Activated naive CD4-positive, alpha-beta T cell treated with anti-CD3 and anti-CD28 coated beads, Interleukin-2, amount 10 ng/mL, durations not matched to agents 7 days and 5 days (primary cell): ENCODE results near the gene ATAT1.

Source experiments
- CTCF ChIA-PET: fragments of 350-600 bp; sonication (Branson Sonifier 250); formaldehyde crosslinking; loops from one replicate; lab custom pipeline; 2021; ENCODE audit warnings: antibody characterized with exemption; lab: Charles Lee
- DNase-seq: peaks from one replicate; pipeline ENCODE4 v3.0.0-alpha.2; 2020
- H3K27ac Mint-ChIP-seq: one replicate; pipeline ENCODE4 v1.8.0; 2021; ENCODE audit warnings: mild to moderate bottlenecking, moderate library complexity, mixed read lengths
- H3K27me3 Mint-ChIP-seq: one replicate; pipeline ENCODE4 v1.8.0; 2021; ENCODE audit warnings: mild to moderate bottlenecking, mixed read lengths
- H3K36me3 Mint-ChIP-seq: one replicate; pipeline ENCODE4 v1.8.0; 2021; ENCODE audit warnings: mixed read lengths
- H3K4me1 Mint-ChIP-seq: one replicate; pipeline ENCODE4 v1.8.0; 2021; ENCODE audit warnings: mixed read lengths
- H3K4me3 Mint-ChIP-seq: one replicate; pipeline ENCODE4 v1.8.0; 2021; ENCODE audit warnings: mild to moderate bottlenecking, moderate library complexity, mixed read lengths
- H3K9me3 Mint-ChIP-seq: one replicate; pipeline ENCODE4 v1.8.0; 2021; ENCODE audit warnings: mixed read lengths

ATAT1 gene

DNA sequence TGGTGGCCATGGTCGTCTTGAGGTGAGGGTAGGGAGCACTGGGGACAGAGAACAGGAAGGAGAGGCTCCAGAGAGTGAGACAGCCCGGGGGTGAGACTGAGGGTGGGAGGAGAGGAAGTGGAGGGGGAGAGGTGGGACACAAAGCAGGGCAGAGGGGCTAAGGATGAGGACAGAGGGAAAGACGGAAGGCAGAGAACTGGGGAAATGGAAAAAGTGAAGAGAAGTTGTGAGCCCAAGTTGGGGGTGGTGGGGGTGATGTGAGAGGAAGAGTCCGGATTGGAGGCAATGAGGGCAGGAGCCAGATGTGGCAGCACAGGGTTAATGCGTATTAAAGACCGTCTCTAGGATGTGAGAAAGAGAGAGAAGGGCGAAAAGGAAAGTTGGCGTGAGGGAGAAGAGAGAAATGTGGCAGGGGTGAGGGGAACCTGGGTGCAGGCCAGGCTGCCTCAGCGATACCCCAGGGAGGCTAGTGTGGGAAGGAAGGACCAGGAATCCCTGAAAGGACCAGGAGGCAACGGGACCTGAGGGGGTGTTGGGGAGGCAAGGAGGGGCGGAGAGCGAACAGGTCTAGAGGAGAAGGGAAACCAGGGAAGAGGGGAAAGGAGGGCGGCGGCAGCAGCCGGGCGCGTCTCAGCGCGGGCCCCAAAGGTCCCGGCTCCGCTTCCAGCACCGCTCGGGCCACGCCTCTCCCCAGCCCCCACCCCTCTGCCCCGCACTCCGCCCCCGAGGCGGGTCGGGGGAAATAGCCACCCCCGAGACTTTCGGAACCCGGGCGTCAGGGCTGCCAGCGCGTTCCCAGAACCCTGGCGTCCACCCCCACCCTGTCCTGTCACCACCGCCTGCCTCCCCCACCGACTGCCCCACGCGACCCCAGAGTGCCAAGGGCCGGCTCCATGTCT is 59.6 kb downstream of the ATAT1 start, which contains the start of gene PPP1R18:
PPP1R18 (minus strand) TSS at position 637 of the 899 bp plus-strand sequence; CDS start at position 10, 627 bp downstream.
- Mint-ChIP-seq H3K4me3 (peak within 1 kb of the TSS; percentile 99), H3K9me3 (no peaks in the 10 kb centered on the region), H3K27me3 (no peaks in the 10 kb centered on the region), H3K27ac (peak within 1 kb of the TSS; percentile 90), H3K4me1 (peaks cover 37% of the 10 kb centered on the region), H3K36me3 (peaks cover 59% of the 10 kb centered on the region)
- peak; percentile 91 for DNase-seq
- CTCF ChIA-PET = interaction anchor here (1.8 to 13.1 kb wide), 3 partner anchors 35 to 71 kb away, joined by 6 to 285 read pairs (median 8); partner anchors contain the start of genes MDC1 and TUBB

DNA sequence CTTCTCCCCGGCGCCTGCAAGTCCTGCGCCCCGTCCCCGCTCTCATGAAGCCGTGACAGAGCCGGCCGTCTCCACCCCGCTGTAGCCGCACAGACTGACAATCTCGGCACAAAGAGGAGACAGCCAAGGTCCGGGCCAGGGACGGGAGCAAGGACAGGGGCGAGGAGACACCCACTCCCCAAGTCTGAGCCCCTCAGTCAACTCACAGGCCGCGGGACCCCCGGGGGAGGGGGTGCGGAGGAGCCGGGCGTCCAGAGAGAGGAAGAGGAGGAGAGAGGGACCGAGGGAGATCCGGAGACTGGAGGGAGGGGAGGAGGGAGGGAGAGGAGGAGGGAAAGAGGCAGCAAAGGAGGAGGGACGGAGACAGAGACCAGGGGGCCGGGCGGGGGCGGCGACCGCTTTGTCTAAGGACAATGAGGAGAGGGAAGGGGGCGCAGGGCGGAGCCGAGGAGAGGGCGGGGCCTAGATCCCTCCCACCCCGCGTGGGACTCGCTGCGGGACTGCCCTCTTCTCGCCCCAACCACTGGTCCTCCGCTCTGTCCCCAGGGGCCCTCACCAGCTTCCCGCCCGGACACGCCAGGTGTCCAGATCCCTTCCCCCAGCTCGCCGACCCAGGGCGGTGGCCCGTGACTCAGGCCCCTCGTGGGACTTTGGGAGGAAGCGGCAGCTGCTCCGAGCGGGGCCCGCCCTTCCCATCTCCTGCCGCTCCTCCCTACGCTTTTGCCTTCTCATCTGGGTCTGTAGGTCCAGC is 60.4 kb downstream of the ATAT1 start:
- CTCF ChIA-PET = interaction anchor here (0.9 to 2.8 kb wide), 3 partner anchors 8 to 33 kb away, joined by 4 to 11 read pairs (median 8); partner anchors contain the start of gene TUBB
- Mint-ChIP-seq H3K27ac (peak overlapping the region; percentile 90), H3K4me3 (peak overlapping the region; percentile 99), H3K36me3 (peaks cover 51% of the 10 kb centered on the region), H3K9me3 (no peaks in the 10 kb centered on the region), H3K27me3 (no peaks in the 10 kb centered on the region), H3K4me1 (peaks cover 43% of the 10 kb centered on the region)
- peak; percentile 93 for DNase-seq

DNA sequence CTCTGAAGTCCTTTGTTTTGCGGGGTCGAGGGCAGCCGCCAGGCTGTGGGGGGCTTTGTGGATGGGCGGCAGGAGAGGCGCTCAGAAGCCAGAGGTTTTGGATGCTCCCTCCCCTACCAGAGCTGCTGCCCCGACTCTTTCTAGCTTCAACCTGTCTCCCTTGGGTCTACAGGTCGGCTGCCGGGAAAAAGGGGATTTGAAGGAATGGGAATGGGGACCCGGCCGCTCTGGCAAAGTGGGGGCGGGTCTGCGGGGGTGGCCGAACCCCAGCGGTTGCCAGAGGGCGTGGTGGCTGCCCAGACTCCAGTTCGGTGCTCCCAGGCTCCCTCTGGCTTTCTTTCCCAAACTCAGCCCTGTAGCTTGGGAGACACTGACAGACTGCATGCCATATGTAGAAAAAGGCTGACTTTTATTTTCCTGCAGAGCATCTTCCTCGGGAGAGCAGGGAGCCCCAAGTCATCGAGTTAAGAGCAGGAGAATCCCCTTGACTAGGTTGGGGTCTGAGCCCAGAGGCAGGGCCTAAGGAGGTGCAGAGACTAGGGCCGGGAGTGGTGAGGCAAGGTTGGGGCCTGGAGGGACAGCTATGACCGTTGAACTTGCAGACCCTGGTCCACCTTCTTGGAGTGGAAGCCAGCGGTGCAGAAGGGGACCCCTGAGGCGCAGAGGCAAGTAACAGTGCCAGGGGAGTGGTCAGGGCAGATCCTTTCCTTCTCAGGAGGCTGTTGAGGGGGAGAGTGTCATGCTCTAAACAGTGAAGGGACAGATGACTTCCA is 61.2 kb downstream of the ATAT1 start:
- peaks cover 45% of the 10 kb centered on the region for H3K4me1 Mint-ChIP-seq
- DNase-seq = no peak
- CTCF ChIA-PET = interaction anchor here (0.9 to 2.8 kb wide), 5 partner anchors 9 to 35 kb away, joined by 4 to 11 read pairs (median 8); partner anchors contain the start of genes DHX16 and TUBB

DNA sequence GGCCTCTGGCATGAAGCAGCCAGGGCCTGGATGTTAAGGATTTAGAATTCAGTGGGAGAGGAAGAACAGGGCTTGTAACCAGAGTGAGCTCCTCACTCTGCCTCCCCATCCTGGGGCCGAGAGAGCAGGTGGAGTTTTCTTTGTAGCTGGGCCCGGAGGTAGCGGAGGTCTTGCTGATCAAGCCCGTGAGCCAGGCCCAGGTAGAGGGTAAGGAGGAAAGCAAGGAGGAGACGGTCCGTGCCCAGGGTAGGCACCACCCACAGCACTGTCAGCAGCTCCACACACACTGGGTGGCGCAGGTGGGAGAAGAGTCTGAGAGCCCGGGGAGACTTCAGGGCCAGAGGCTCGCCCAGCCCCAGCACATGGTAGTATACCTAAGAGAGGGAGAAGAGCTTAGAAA is 61.9 kb downstream of the ATAT1 start:
- Mint-ChIP-seq H3K9me3 (no peaks in the 10 kb centered on the region), H3K27ac (peak overlapping the region; percentile 90)

More for the DNA sequence above, 61.2 kb downstream of the ATAT1 start:
- Mint-ChIP-seq H3K9me3 (no peaks in the 10 kb centered on the region), H3K27me3 (no peaks in the 10 kb centered on the region), H3K36me3 (peaks cover 45% of the 10 kb centered on the region), H3K27ac (peak overlapping the region; percentile 90), H3K4me3 (peak overlapping the region; percentile 99)

DNA sequence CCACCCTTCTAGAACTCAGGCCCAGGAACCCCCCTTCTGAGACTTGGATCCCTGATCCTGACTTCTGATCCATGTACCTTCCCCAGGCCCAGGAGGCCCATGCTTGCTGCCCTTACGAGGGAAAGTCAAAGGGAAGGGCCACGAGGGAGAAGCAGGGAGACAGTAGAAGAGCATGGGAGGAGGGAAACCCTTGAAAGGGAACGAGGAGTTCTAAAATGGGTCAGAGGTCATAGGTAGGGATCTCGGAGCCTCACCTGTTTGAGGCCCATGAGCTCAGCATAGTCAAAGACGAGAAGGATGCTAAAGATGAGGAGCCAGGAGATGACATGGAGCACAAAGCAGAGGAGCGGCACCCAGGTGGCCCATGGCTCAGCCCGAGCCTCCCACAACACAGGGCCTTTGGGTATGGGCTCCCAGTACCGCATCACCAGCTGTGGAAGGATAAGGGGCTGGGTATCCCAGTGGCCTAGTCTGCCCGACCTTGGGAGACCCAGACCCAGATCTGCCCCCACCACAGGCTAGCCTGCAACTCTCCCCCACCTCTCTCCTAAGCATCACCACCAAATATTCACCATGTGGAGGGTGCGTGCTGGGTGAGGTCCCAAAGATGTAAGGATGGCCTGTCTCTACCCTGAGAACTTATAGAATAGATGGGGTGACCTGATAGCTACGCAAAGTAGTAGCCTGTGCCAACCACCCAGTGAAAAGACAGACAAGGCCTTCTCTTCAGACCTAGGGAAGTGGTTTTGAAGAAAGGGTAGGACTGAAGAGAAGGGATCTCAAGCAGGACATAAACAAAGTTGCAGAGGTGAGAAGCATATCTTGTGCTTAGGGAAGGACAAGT is 62.6 kb downstream of the ATAT1 start:
- H3K36me3 Mint-ChIP-seq = peaks cover 31% of the 10 kb centered on the region
- H3K27ac Mint-ChIP-seq = peak overlapping the region; percentile 90
- CTCF ChIA-PET = interaction anchor here (0.6 to 2.8 kb wide), 7 partner anchors 8 to 42 kb away, joined by 3 to 11 read pairs (median 5); partner anchors contain the start of genes DHX16 and TUBB
- H3K4me1 Mint-ChIP-seq = peaks cover 45% of the 10 kb centered on the region
- no peaks in the 10 kb centered on the region for H3K9me3 Mint-ChIP-seq
- peak overlapping the region; percentile 99 for H3K4me3 Mint-ChIP-seq
- DNase-seq = no peak
- no peaks in the 10 kb centered on the region for H3K27me3 Mint-ChIP-seq

More for the DNA sequence above, 61.9 kb downstream of the ATAT1 start:
- H3K4me1 Mint-ChIP-seq = peaks cover 45% of the 10 kb centered on the region
- CTCF ChIA-PET = interaction anchor here (0.6 to 2.8 kb wide), 6 partner anchors 8 to 38 kb away, joined by 3 to 11 read pairs (median 6); partner anchors contain the start of genes DHX16 and TUBB
- no peak for DNase-seq
- no peaks in the 10 kb centered on the region for H3K27me3 Mint-ChIP-seq
- peaks cover 37% of the 10 kb centered on the region for H3K36me3 Mint-ChIP-seq
- peak overlapping the region; percentile 99 for H3K4me3 Mint-ChIP-seq

DNA sequence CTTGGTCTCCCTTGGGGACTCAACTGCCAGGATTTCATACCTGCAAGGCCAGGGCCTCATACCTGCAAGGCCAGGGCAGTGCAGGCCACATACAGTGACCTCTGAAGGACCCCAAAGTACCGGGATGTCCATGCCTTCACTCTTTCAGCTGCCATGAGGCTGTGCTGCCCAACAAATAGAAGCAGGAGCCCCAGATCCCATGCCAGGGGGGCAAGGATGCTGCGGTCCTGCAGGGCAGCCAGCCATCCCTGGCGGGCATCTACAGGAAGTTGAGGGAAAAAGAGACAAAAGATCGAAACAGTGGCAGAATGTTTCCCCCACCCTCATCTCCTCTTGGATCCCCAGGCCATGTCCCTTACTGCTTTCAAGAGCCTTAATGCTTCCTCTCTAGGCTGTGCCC is 63.3 kb downstream of the ATAT1 start:
- H3K9me3 Mint-ChIP-seq = no peaks in the 10 kb centered on the region
- peak overlapping the region; percentile 99 for H3K4me3 Mint-ChIP-seq
- peaks cover 45% of the 10 kb centered on the region for H3K4me1 Mint-ChIP-seq
- H3K27me3 Mint-ChIP-seq = no peaks in the 10 kb centered on the region
- no peak for DNase-seq
- H3K27ac Mint-ChIP-seq = peak overlapping the region; percentile 85
- CTCF ChIA-PET = interaction anchor here (1.0 to 1.9 kb wide), 3 partner anchors 11 to 41 kb away, joined by 4 to 8 read pairs (median 5); no protein-coding TSS in a partner anchor
- H3K36me3 Mint-ChIP-seq = peaks cover 26% of the 10 kb centered on the region

DNA sequence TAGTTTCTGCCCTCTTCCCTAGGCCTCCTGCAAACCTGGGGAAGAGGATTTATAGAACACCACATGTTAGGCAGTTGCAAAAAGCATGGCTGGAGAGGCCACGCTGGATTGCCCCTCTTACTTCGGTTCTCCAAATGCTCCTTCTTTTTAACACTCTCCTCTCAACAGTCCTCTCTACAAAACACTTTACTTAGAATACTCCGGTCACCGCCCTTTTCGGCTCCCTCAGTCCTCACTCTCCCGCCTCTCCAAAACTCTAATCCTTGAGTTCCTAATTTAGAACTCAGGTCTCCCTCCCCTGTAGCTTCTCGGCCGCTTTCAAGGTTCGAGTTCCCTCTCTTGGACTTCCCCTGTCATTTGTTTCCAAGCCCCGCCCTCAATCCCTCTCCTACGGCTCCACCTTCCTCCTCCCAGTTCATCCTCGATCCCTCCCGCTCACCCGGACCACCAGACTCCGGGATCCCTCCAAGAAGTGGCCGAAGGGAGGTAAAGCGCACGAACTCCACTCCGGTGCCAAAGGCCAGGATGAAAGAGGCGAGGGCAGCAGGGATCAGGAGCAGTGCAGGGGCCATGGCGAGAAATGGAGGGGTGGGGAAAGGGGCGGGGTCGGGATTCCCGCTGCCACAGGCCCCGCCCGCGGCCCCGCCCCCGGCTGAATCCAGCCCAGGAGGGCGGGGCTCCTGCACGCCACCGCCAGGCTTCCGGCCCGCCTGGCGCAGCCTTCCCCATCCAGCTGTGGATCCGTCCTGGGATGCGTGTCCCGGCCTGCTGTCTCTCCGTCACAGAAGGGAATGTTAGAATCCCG is 63.9 kb downstream of the ATAT1 start, which contains the start of gene NRM:
NRM (minus strand) TSS at position 582 of the 805 bp plus-strand sequence; CDS start at position 572, 10 bp downstream.
- peaks cover 45% of the 10 kb centered on the region for H3K4me1 Mint-ChIP-seq
- peak within 1 kb of the TSS; percentile 85 for H3K27ac Mint-ChIP-seq
- H3K36me3 Mint-ChIP-seq = peaks cover 20% of the 10 kb centered on the region
- no peaks in the 10 kb centered on the region for H3K9me3 Mint-ChIP-seq
- DNase-seq = peak; percentile 80
- peak within 1 kb of the TSS; percentile 99 for H3K4me3 Mint-ChIP-seq
- CTCF ChIA-PET = interaction anchor here (1.0 to 1.9 kb wide), 3 partner anchors 11 to 41 kb away, joined by 4 to 5 read pairs (median 5); no protein-coding TSS in a partner anchor
- no peaks in the 10 kb centered on the region for H3K27me3 Mint-ChIP-seq

DNA sequence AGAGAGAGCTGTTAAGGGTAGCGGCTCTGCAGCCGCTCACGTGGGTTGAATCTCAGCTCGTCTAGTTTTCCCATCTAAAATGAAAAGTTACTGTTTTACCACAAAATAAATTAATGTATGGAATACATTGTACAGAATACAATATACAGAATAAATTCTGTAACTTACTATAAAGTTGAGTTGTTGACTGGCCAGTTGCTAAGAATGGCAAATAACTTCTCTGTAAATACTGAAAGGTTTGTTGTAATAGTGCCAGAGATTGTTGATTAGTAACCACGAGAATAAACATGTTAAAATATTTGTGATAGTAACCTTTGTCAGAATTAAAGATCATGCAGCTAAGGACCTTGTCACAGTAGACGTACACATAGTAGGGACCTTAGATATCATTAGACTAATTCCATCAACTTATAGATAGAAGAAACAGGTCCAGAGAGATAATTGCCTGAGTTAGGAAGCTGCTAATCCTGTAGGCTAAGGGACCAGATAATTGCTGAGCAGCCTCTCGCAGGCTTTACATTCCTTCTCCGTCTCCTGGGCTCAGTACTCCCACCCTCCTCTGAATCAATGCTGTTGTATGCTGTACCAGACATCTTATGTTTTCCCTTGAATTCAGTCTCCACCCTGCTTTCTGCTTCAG is 64.7 kb downstream of the ATAT1 start:
- H3K27ac Mint-ChIP-seq = no peak overlapping the region
- CTCF ChIA-PET = interaction anchor here (1.6 to 1.9 kb wide), 2 partner anchors 12 to 31 kb away, joined by 3 to 5 read pairs; no protein-coding TSS in a partner anchor
- no peaks in the 10 kb centered on the region for H3K9me3 Mint-ChIP-seq
- H3K4me1 Mint-ChIP-seq = peaks cover 45% of the 10 kb centered on the region
- H3K27me3 Mint-ChIP-seq = no peaks in the 10 kb centered on the region
- no peak for DNase-seq
- H3K36me3 Mint-ChIP-seq = peaks cover 14% of the 10 kb centered on the region
- peak overlapping the region; percentile 99 for H3K4me3 Mint-ChIP-seq
